ENCODE measurements around the gene LRG1. TPM values are rescaled to one million over a fixed set of nuclear protein-coding genes. Genes with fewer than 3 reads are reported as not detected.

LRG1 gene
- polyA plus RNA-seq, 1 experiment = 0.05 TPM

DNA sequence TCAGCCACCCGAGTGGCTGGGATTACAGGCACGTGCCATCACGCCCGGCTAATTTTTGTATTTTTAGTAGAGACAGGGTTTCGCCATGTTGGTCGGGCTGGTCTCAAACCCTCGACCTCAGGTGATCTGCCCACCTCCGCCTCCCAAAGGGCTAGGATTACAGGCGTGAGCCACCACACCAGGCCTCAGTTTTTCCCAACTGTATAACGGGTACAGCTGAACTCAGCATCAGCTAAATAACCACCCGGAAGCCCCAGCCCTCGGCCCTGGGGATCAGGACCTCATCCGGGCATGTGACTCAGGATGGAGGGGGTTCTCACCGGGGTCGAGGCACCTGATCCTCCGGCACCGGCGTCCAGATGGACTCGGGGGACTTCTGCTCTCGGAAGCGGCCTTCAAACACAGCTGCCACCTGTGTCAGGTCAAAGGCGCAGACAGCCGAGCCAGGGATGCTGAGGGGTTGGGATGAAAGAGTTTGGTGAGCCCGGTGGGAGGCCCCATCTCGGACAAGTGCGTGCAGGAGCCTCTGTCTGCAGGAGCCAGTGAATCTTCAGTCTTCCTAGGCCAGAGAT is 10.7 kb upstream of the LRG1 start:
- H3K27me3 ChIP-seq (ENCODE audit: control insufficient read depth, insufficient read depth, low read length) = no peaks in the 10 kb centered on the region
- H3K9me3 ChIP-seq (ENCODE audit: control insufficient read depth, insufficient read depth, low read length) = peaks cover 3% of the 10 kb centered on the region; the same call in 1 of the 2 replicates
- H3K27ac ChIP-seq (ENCODE audit: low read depth, low read length) = no peak overlapping the region
- CTCF ChIA-PET = no interaction called here
- TF ChIP-seq, protein P1, sequence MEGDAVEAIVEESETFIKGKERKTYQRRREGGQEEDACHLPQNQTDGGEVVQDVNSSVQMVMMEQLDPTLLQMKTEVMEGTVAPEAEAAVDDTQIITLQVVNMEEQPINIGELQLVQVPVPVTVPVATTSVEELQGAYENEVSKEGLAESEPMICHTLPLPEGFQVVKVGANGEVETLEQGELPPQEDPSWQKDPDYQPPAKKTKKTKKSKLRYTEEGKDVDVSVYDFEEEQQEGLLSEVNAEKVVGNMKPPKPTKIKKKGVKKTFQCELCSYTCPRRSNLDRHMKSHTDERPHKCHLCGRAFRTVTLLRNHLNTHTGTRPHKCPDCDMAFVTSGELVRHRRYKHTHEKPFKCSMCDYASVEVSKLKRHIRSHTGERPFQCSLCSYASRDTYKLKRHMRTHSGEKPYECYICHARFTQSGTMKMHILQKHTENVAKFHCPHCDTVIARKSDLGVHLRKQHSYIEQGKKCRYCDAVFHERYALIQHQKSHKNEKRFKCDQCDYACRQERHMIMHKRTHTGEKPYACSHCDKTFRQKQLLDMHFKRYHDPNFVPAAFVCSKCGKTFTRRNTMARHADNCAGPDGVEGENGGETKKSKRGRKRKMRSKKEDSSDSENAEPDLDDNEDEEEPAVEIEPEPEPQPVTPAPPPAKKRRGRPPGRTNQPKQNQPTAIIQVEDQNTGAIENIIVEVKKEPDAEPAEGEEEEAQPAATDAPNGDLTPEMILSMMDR (IDR thresholded peaks at IDR 0.05; ENCODE audit: low read depth, low read length) = no peak
- POLR2A ChIA-PET = no interaction called here
- H3K4me3 ChIP-seq (ENCODE audit: low read depth, low read length) = no peak overlapping the region
- no peak for DNase-seq (ENCODE audit: low read depth, low spot score)

DNA sequence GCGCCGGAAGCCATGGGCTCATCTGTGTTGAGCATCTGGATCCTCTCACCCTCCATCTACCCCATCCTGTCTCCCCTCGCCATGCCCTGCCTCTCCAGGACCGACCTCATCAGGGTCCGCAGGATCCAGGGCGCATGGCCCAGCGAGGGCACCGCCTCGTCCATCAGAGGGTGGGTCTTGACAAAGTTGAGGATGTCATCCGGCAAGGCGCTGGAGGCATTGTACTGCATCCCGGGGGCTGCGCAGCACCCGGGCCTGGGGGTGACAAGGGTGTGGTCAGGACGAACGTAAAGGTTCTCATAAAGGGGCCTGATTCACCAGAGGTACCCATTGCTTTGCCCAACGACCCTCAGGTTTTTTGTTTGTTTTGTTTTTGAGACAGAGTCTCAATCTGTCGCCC is 10.2 kb upstream of the LRG1 start:
- H3K27me3 ChIP-seq (ENCODE audit: control insufficient read depth, insufficient read depth, low read length) = no peaks in the 10 kb centered on the region
- H3K27ac ChIP-seq (ENCODE audit: low read depth, low read length) = no peak overlapping the region
- ChIA-PET POLR2A (no interaction called here), CTCF (no interaction called here)
- H3K9me3 ChIP-seq (ENCODE audit: control insufficient read depth, insufficient read depth, low read length) = peaks cover 3% of the 10 kb centered on the region; the same call in 1 of the 2 replicates
- TF ChIP-seq, protein P1 (IDR thresholded peaks at IDR 0.05; ENCODE audit: low read depth, low read length) = no peak
- H3K4me3 ChIP-seq (ENCODE audit: low read depth, low read length) = no peak overlapping the region
- DNase-seq (ENCODE audit: low read depth, low spot score) = no peak

DNA sequence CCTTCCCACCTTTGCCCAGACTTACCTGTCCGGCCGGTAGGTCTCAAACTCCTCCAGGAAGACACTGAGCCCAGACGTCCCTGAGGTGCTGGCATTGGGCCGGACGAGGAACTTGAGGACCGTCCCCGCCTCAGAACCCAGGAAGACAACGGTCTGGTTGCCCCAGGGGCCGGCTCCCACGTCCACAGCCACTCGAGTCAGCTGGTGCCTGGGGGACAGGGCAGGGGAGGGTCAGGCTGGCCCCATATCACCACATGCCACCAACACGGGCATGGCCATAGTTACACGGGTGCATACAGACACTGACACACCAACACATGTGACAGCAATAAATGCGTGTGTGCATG is 8.4 kb upstream of the LRG1 start:
- TF ChIP-seq, protein P1 (IDR thresholded peaks at IDR 0.05; ENCODE audit: low read depth, low read length) = no peak
- Histone ChIP-seq H3K9me3 (ENCODE audit: control insufficient read depth, insufficient read depth, low read length) (peaks cover 3% of the 10 kb centered on the region; the same call in 1 of the 2 replicates), H3K27me3 (ENCODE audit: control insufficient read depth, insufficient read depth, low read length) (no peaks in the 10 kb centered on the region), H3K4me3 (ENCODE audit: low read depth, low read length) (no peak overlapping the region), H3K27ac (ENCODE audit: low read depth, low read length) (no peak overlapping the region)
- ChIA-PET CTCF (interaction anchor here (0.5 to 1.7 kb wide), 2 partner anchors 82 to 88 kb away, joined by 5 to 10 read pairs; no protein-coding TSS in a partner anchor), POLR2A (interaction anchor here (0.6 kb wide), 1 partner anchor 16 kb away, joined by 5 read pairs; no protein-coding TSS in a partner anchor)
- DNase-seq (ENCODE audit: low read depth, low spot score) = no peak

DNA sequence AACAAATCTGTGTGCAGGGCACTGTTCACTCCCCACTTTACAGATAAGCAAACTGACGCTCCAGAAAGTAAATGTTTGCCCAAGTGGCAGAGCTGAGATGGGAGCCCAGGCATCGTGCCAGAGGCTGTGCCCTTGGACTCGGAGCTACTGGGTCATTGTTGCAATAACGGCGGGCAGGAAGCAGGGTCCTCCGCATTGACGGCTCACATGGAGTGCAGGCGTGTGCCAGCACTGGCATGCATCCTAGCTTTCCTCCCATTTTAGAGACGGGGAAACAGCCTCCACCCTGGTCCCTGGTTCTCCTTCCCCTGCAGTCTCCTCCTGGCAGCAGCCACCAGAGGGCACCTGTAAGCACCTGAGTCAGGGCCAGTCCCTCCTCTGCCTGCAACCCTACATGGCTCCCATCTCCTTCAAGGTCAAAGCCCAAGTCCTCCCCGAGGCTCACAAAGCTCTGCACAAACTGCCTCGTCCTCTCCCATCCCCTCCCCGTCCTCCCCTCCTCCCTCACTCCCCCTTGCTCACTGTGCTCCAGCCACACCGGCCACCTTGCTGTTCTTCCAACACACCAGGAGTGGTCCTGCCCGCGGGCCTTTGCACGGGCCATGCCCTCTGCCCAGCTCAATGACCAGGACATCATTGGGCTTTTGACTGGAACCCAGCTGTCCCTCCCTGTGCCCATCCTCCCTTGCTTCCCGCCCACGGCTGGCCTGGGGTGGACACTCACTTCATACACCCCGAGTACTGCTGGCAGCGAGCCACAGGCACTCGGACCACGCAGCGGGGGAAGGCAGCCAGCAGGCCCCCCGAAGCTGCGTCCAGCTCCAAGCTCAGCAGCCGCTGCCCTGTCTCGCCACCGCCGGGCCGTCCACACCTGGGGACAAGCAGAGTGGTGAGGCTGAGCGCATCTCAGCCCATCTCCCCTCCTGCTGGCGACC is 7.7 kb upstream of the LRG1 start:
- Histone ChIP-seq H3K27ac (ENCODE audit: low read depth, low read length) (no peak overlapping the region), H3K4me3 (ENCODE audit: low read depth, low read length) (no peak overlapping the region), H3K27me3 (ENCODE audit: control insufficient read depth, insufficient read depth, low read length) (no peaks in the 10 kb centered on the region), H3K9me3 (ENCODE audit: control insufficient read depth, insufficient read depth, low read length) (peaks cover 3% of the 10 kb centered on the region; the same call in 1 of the 2 replicates)
- no peak for DNase-seq (ENCODE audit: low read depth, low spot score)
- TF ChIP-seq, protein P1 (IDR thresholded peaks at IDR 0.05; ENCODE audit: low read depth, low read length) = peak; percentile 33; the same call in 1 of the 2 replicates
- CTCF ChIA-PET = interaction anchor here (0.5 to 1.7 kb wide), 4 partner anchors 19 to 284 kb away, joined by 3 to 10 read pairs (median 4); no protein-coding TSS in a partner anchor
- POLR2A ChIA-PET = interaction anchor here (0.6 to 0.7 kb wide), 2 partner anchors 15 to 87 kb away, joined by 4 to 5 read pairs; no protein-coding TSS in a partner anchor
